Measurements from ENCODE around the gene DTNB.
A peak's percentile ranks its signal among the peaks of the same experiment; 100 is the strongest.

Gene DTNB

DNA sequence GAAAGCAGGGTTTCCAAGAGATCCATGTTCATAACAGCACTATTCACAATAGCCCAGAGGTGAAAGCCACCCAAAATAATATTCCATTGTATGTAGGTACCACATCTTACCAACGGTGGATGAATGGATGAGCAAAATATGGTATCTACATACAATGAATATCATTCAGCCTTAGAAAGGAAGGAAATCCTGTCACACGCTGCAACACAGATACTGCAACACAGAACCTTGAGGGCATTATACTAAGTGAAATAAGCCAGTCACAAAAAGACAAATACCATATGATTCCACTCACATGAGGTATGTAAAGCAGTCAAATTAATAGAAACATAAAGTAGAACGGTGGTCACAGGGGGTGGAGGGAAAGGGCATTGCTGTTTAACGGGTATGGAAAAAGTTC lies 155.7 kb downstream of the DTNB start:
- no peak overlapping the region for H3K4me3 ChIP-seq (replicated peaks; ENCODE audit: low read depth, low read length)
- DNase-seq (ENCODE audit: low read depth) = no peak
- TF ChIP-seq, protein P1, sequence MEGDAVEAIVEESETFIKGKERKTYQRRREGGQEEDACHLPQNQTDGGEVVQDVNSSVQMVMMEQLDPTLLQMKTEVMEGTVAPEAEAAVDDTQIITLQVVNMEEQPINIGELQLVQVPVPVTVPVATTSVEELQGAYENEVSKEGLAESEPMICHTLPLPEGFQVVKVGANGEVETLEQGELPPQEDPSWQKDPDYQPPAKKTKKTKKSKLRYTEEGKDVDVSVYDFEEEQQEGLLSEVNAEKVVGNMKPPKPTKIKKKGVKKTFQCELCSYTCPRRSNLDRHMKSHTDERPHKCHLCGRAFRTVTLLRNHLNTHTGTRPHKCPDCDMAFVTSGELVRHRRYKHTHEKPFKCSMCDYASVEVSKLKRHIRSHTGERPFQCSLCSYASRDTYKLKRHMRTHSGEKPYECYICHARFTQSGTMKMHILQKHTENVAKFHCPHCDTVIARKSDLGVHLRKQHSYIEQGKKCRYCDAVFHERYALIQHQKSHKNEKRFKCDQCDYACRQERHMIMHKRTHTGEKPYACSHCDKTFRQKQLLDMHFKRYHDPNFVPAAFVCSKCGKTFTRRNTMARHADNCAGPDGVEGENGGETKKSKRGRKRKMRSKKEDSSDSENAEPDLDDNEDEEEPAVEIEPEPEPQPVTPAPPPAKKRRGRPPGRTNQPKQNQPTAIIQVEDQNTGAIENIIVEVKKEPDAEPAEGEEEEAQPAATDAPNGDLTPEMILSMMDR (IDR thresholded peaks at IDR 0.05; ENCODE audit: low read length, missing control alignments) = no peak

DNA sequence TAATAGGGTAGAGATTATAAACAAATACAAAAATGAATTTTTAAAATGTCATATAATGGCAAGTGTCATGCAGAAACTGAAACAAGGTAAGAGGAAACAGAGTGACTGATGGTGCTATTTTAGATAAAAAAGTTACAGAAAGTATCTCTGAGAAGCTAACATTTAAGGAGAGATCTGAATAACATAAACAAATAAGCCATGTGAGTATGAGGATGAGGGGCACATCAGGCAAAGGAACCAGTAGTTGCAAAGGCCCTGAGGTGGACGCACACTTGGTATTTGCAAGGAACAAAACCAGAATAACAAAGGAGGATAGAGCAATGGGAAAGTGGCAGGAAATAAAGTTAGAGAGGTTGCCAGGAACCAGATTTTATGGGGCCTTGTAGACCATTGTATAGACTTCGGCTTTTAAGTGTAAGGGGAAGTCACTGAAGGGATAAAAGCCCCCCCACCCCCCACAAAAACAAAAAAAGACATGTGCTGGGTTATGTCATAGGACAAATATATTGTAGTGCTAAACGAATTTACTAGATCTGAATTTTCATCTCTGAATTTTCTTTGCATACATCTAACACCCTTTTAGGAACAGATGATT lies 159.2 kb downstream of the DTNB start:
- TF ChIP-seq, protein P1 (IDR thresholded peaks at IDR 0.05; ENCODE audit: low read length, missing control alignments) = no peak
- no peak for DNase-seq (ENCODE audit: low read depth)
- no peak overlapping the region for H3K4me3 ChIP-seq (replicated peaks; ENCODE audit: low read depth, low read length)

DNA sequence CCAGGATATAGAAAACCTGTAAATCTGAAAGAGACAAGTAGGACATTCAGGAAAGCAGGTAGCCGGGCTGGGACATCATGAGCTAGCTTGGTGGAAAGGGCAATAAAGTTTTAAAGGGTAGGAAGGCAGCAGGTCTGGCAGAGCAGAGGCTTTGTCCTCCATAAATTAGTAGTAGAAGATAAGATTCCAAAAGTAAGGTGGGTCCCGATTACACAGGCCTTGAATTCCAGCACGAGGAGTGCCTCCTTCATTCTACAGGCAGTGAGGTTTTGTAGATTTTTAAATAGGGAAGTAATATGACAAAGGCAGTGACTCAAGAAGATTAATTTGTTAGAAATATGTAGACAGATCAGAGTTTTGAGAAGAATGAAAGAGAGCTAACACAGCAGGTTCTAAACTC lies 160.7 kb downstream of the DTNB start:
- TF ChIP-seq, protein P1 (IDR thresholded peaks at IDR 0.05; ENCODE audit: low read length, missing control alignments) = no peak
- no peak overlapping the region for H3K4me3 ChIP-seq (replicated peaks; ENCODE audit: low read depth, low read length)
- no peak for DNase-seq (ENCODE audit: low read depth)

DNA sequence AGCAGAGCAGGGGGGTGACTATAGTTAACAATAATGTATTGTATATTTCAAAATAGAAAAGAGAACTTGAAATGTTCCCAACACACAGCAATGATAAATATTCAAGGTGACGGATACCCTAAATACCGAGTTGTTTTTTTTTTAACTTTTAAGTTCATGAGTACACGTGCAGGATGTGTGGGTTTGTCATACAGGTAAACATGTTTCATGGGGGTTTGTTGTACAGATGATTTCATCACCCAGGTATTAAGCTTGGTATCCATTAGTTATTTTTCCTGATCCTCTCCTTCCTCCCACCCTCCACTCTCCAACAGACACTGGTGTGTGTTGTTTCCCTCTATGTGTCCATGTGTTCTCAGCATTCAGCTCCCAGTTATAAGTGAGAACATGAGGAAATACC lies 167.2 kb downstream of the DTNB start:
- no peak for DNase-seq (ENCODE audit: low read depth)
- TF ChIP-seq, protein P1 (IDR thresholded peaks at IDR 0.05; ENCODE audit: low read length, missing control alignments) = no peak

DNA sequence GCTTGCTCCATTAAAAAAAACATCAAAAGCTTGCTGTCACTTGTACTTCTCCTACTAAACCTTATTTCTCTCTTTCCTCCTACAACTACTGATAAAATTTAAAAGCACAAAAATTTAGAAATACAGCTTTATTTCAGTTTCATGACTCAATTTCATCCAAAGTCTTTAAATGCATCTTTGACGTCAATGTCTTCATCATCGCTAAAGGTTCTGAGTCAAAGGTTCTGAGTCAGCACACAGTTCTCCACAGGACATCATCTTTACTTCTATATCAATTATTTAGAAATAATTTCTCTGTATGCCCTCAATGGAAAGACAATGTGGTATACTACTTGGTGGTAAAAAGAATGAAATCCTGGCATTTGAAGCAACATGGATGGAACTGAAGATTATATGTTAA lies 167.8 kb downstream of the DTNB start:
- TF ChIP-seq, protein P1 (IDR thresholded peaks at IDR 0.05; ENCODE audit: low read length, missing control alignments) = no peak
- H3K4me3 ChIP-seq (replicated peaks; ENCODE audit: low read depth, low read length) = no peak overlapping the region
- peak; percentile 17 for DNase-seq (ENCODE audit: low read depth)

More for the DNA sequence above, 167.2 kb downstream of the DTNB start:
- no peak overlapping the region for H3K4me3 ChIP-seq (replicated peaks; ENCODE audit: low read depth, low read length)

DNA sequence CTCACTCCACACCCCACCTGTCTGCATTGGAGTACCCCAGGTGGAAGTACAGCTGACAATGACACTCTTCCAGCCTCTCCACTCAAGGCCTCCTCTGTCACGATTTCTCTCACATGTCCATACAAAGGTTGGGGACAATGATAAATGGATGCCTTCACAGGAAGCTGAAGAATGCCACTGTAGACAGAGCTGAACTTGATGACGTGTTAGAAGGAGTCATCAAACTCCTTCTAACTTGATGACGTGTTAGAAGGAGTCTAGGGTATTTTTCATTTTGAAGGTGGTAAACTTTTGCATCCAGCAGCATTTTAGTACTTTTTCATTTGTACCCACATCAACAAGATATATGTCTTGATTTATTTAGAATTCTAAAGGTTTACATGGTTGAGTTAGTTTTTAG lies 168.2 kb downstream of the DTNB start:
- TF ChIP-seq, protein P1 (IDR thresholded peaks at IDR 0.05; ENCODE audit: low read length, missing control alignments) = no peak
- no peak for DNase-seq (ENCODE audit: low read depth)
- no peak overlapping the region for H3K4me3 ChIP-seq (replicated peaks; ENCODE audit: low read depth, low read length)

DNA sequence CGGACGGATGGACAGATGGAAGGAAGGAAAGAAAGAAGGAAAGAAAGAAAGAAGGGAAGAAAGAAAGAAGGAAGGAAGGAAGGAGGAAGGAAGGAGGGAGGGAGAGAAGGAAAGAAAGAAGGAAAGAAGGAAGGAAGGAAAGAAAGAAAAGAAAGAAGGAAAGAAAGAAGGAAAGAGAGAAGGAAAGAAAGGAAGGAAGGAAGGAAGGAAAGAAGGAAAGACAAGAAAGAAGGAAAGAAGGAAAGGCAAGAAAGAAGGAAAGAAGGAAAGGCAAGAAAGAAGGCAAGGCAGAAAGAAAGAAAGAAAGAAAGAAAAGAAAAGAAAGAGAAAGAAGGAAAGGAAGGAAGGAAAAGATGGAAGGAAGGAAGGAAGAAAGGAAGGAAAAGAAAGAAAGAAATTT lies 169.1 kb downstream of the DTNB start:
- no peak for DNase-seq (ENCODE audit: low read depth)
- TF ChIP-seq, protein P1 (IDR thresholded peaks at IDR 0.05; ENCODE audit: low read length, missing control alignments) = no peak
- H3K4me3 ChIP-seq (replicated peaks; ENCODE audit: low read depth, low read length) = no peak overlapping the region

Data from fibroblast of pulmonary artery (primary cell).